ENCODE data around the gene RPN2. TPM values are rescaled to one million over a fixed set of nuclear protein-coding genes. Genes with fewer than 3 reads are reported as not detected.

RPN2 gene
- total RNA-seq, 6 experiments from 2014 or later: 91.7 to 188 (median 148) TPM

- ATAC-seq (no peak), DNase-seq (no peak)
- Histone ChIP-seq H3K27me3 (no peaks in the 10 kb centered on the region), H3K9me3 (no peaks in the 10 kb centered on the region), H3K27ac (no peak overlapping the region), H3K4me1 (peaks cover 0 to 24% (median 4%) of the 10 kb centered on the region in 4 donors), H3K36me3 (peaks cover 15 to 66% (median 34%) of the 10 kb centered on the region in 4 donors), H3K4me3 (no peak overlapping the region)
- TF ChIP-seq CTCF (IDR thresholded peaks at IDR 0.05) (no peak), POLR2A (IDR thresholded peaks at IDR 0.05) (no peak)
- 86% methylated on average over 2 of the region's 3 CpGs for WGBS (ENCODE audit: insufficient coverage, low coverage, low lambda C conversion rate, missing lambda C conversion rate)
- intact Hi-C loops (cut with DNase I): no loop called here
These were observed 61.4 kb downstream of the RPN2 start for GRCh38 chr20:37240337-37241067.

- WGBS (ENCODE audit: insufficient coverage, low coverage, low lambda C conversion rate, missing lambda C conversion rate): 39% methylated on average over 4 of the region's 4 CpGs
- no peak overlapping the region for H3K4me3 ChIP-seq
- peaks cover 0 to 24% (median 4%) of the 10 kb centered on the region in 4 donors for H3K4me1 ChIP-seq
- H3K9me3 ChIP-seq: no peaks in the 10 kb centered on the region
- H3K27ac ChIP-seq: peak overlapping the region in 1 of 3 donors; percentile 31
- DNase-seq (peak in 1 of 3 donors; percentile 71), ATAC-seq (peak; percentile 8 to 42 (median 18))
- TF ChIP-seq CTCF (IDR thresholded peaks at IDR 0.05): no peak
- intact Hi-C loops (cut with DNase I): no loop called here
- peaks cover 5 to 46% (median 18%) of the 10 kb centered on the region in 4 donors for H3K36me3 ChIP-seq
- H3K27me3 ChIP-seq: no peaks in the 10 kb centered on the region
These were observed 63.4 kb downstream of the RPN2 start for GRCh38 chr20:37242503-37242902.

- ATAC-seq: peak; percentile 61 to 85 (median 82)
- H3K27me3 ChIP-seq: no peaks in the 10 kb centered on the region
- H3K4me1 ChIP-seq: peaks cover 0 to 24% (median 4%) of the 10 kb centered on the region in 4 donors
- 38% methylated on average over 7 of the region's 16 CpGs for WGBS (ENCODE audit: insufficient coverage, low coverage, low lambda C conversion rate, missing lambda C conversion rate)
- intact Hi-C loops (cut with DNase I): no loop called here
- peak overlapping the region in 2 of 3 donors; percentile 50 to 65 for H3K27ac ChIP-seq
- H3K36me3 ChIP-seq: peaks cover 0 to 38% (median 13%) of the 10 kb centered on the region in 4 donors
- peak; percentile 23 to 84 (median 73) for DNase-seq
- peak in 1 of 4 donors; percentile 10 for TF ChIP-seq CTCF (IDR thresholded peaks at IDR 0.05)
- TF ChIP-seq POLR2A (IDR thresholded peaks at IDR 0.05): no peak
- H3K9me3 ChIP-seq: no peaks in the 10 kb centered on the region
- H3K4me3 ChIP-seq: peak overlapping the region in 2 of 3 donors; percentile 11 to 32
These were observed 64.2 kb downstream of the RPN2 start for GRCh38 chr20:37243076-37243936.

DNA sequence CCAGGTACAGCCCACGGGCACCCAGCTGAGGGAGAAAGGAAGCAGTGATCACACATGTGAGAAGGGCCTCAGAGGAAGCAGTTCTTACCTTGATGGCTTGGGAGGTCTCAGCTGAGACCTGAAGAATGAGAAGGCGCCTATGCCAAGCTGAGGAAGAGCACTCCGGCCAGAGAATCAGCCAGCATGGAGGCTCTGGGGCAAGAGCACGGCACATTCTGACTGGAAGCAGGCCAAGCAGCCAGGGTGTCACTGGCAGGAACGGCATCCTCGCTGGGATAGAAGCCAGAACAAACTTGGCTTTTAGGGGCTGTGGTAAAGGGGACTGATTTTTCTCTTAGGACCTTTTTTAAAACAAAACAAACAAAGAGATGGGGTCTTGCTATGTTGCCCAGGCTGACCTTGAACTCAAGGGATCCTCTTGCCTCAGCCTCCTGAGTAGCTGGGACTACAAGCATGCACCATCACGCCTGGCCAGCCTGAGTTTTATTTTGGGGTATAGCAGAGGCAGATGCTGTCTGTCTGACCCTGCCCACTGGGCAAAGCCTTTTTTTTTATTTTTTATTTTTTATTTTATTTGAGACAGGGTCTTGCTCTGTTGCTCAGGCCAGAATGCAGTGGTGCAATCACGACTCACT lies 64.9 kb downstream of the RPN2 start:
- peaks cover 0 to 24% (median 4%) of the 10 kb centered on the region in 4 donors for H3K4me1 ChIP-seq
- 23% methylated on average over 7 of the region's 8 CpGs for WGBS (ENCODE audit: insufficient coverage, low coverage, low lambda C conversion rate, missing lambda C conversion rate)
- TF ChIP-seq POLR2A (IDR thresholded peaks at IDR 0.05) (no peak), CTCF (IDR thresholded peaks at IDR 0.05) (no peak)
- peaks cover 0 to 31% (median 8%) of the 10 kb centered on the region in 4 donors for H3K36me3 ChIP-seq
- ATAC-seq: peak; percentile 76 to 80 (median 77)
- peak; percentile 70 to 90 (median 76) for DNase-seq
- intact Hi-C loops (cut with DNase I): no loop called here
- peak overlapping the region in 2 of 3 donors; percentile 50 to 65 for H3K27ac ChIP-seq
- H3K9me3 ChIP-seq: no peaks in the 10 kb centered on the region
- H3K4me3 ChIP-seq: peak overlapping the region in 2 of 3 donors; percentile 11 to 32
- no peaks in the 10 kb centered on the region for H3K27me3 ChIP-seq

All from right lobe of liver (tissue), 6 donors.